ENCODE data around the gene HBEGF.

DNA sequence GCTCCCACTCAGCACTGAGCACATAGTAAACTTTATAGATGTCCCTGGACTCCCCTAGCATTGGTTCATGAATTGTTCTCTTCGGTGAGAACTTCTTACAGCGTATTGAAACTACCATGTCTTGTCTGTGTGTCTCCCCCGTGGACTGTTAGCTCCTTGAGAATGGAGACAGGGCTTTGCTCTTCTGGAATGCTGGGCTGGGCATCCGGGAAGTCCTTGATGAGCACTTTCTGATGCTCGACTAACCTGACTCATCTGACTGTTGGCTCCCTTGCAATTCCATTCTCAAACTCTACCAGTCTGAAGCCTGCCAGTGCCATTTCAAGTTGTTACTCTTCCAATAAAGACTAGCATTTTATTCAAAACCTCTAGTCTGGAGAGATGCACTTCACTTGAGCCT lies 28.5 kb downstream of the HBEGF start:
- TF ChIP-seq, protein P1, sequence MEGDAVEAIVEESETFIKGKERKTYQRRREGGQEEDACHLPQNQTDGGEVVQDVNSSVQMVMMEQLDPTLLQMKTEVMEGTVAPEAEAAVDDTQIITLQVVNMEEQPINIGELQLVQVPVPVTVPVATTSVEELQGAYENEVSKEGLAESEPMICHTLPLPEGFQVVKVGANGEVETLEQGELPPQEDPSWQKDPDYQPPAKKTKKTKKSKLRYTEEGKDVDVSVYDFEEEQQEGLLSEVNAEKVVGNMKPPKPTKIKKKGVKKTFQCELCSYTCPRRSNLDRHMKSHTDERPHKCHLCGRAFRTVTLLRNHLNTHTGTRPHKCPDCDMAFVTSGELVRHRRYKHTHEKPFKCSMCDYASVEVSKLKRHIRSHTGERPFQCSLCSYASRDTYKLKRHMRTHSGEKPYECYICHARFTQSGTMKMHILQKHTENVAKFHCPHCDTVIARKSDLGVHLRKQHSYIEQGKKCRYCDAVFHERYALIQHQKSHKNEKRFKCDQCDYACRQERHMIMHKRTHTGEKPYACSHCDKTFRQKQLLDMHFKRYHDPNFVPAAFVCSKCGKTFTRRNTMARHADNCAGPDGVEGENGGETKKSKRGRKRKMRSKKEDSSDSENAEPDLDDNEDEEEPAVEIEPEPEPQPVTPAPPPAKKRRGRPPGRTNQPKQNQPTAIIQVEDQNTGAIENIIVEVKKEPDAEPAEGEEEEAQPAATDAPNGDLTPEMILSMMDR (IDR thresholded peaks at IDR 0.05; ENCODE audit: poor library complexity), result no peak
- TF ChIP-seq EZH2 (IDR thresholded peaks at IDR 0.05; ENCODE audit: borderline replicate concordance) (no peak), EZH2phosphoT487 (IDR thresholded peaks at IDR 0.05; ENCODE audit: low read depth, severe bottlenecking, unreplicated experiment) (no peak)
